Measurements from ENCODE around the gene RAG2. TPM values are rescaled to one million over a fixed set of nuclear protein-coding genes. Genes with fewer than 3 reads are reported as not detected.

Gene RAG2
- total and polyA plus RNA-seq, 8 donors = not detected

GRCh38 chr11:36569095-36569494 lies 28.9 kb downstream of the RAG2 start:
- no peaks in the 10 kb centered on the region for H3K27me3 ChIP-seq
- no peaks in the 10 kb centered on the region for H3K9me3 ChIP-seq
- intact Hi-C loops (cut with DNase I) = loop anchor here in 2 of 3 donors (5.0 to 10.0 kb wide), 3 partner anchors 53 to 176 kb away; no protein-coding TSS in a partner anchor
- ATAC-seq (no peak), DNase-seq (no peak), FAIRE-seq (no peak)
- no peaks in the 10 kb centered on the region for H3K36me3 ChIP-seq
- H3K4me1 ChIP-seq = no peaks in the 10 kb centered on the region
- no peak overlapping the region for H3K27ac ChIP-seq
- no peak for TF ChIP-seq CTCF (IDR thresholded peaks at IDR 0.05)
- H3K4me3 ChIP-seq = no peak overlapping the region
- WGBS, 2 donors = 77 to 89% methylated on average over 4 of the region's 4 CpGs

- intact Hi-C loops (cut with DNase I) = loop anchor here in 2 of 3 donors (5.0 to 10.0 kb wide), 3 partner anchors 55 to 177 kb away; no protein-coding TSS in a partner anchor
These were observed 30.3 kb downstream of the RAG2 start, which contains the start of gene RAG1 for GRCh38 chr11:36567694-36568093. RAG1 (plus strand) TSS chr11:36568007; CDS start chr11:36573305, 5,298 bp downstream.

GRCh38 chr11:36566407-36567053 lies 31.5 kb downstream of the RAG2 start:
- H3K4me1 ChIP-seq = no peaks in the 10 kb centered on the region
- FAIRE-seq (no peak), DNase-seq (no peak), ATAC-seq (no peak)
- no peaks in the 10 kb centered on the region for H3K36me3 ChIP-seq
- intact Hi-C loops (cut with DNase I) = loop anchor here in 2 of 3 donors (5.0 to 10.0 kb wide), 3 partner anchors 56 to 178 kb away; no protein-coding TSS in a partner anchor
- 93 to 96% methylated on average over 4 of the region's 4 CpGs for WGBS, 2 donors
- no peaks in the 10 kb centered on the region for H3K9me3 ChIP-seq
- H3K27me3 ChIP-seq = no peaks in the 10 kb centered on the region
- H3K27ac ChIP-seq = no peak overlapping the region
- no peak overlapping the region for H3K4me3 ChIP-seq
- no peak for TF ChIP-seq CTCF (IDR thresholded peaks at IDR 0.05)

More at GRCh38 chr11:36567694-36568093, 30.3 kb downstream of the RAG2 start, which contains the start of gene RAG1:
- no peak within 1 kb of the TSS for H3K4me3 ChIP-seq
- H3K4me1 ChIP-seq = no peaks in the 10 kb centered on the region
- no peaks in the 10 kb centered on the region for H3K27me3 ChIP-seq
- DNase-seq (no peak), ATAC-seq (no peak), FAIRE-seq (no peak)
- no peaks in the 10 kb centered on the region for H3K36me3 ChIP-seq
- H3K27ac ChIP-seq = no peak within 1 kb of the TSS
- no peaks in the 10 kb centered on the region for H3K9me3 ChIP-seq
- WGBS, 2 donors = 95 to 99% methylated on average over 1 of the region's 1 CpG
- no peak for TF ChIP-seq CTCF (IDR thresholded peaks at IDR 0.05)

- Histone ChIP-seq H3K27me3 (no peaks in the 10 kb centered on the region), H3K36me3 (no peaks in the 10 kb centered on the region), H3K4me3 (peak overlapping the region in 2 of 4 donors; percentile 32 to 38), H3K9me3 (no peaks in the 10 kb centered on the region), H3K4me1 (no peaks in the 10 kb centered on the region), H3K27ac (no peak overlapping the region)
- 46 to 48% methylated on average over 6 of the region's 6 CpGs for WGBS, 2 donors
- no peak for DNase-seq
- intact Hi-C loops (cut with DNase I) = loop anchor here in 2 of 3 donors (5.0 to 10.0 kb wide), 3 partner anchors 57 to 180 kb away; no protein-coding TSS in a partner anchor
- FAIRE-seq = no peak
- no peak for TF ChIP-seq CTCF (IDR thresholded peaks at IDR 0.05)
- peak in 1 of 4 donors; percentile 24 for ATAC-seq
These were observed 32.9 kb downstream of the RAG2 start for GRCh38 chr11:36565031-36565610.

All from pancreas (tissue), 10 donors.